GOT3 (cell line): Measurements from ENCODE around the gene FGF3.

Experiments
- DNase-seq: peaks from one replicate; lab custom pipeline; 2025; ENCODE audit warnings: mixed read lengths; lab: John Stamatoyannopoulos, UW

The FGF3 gene

DNA sequence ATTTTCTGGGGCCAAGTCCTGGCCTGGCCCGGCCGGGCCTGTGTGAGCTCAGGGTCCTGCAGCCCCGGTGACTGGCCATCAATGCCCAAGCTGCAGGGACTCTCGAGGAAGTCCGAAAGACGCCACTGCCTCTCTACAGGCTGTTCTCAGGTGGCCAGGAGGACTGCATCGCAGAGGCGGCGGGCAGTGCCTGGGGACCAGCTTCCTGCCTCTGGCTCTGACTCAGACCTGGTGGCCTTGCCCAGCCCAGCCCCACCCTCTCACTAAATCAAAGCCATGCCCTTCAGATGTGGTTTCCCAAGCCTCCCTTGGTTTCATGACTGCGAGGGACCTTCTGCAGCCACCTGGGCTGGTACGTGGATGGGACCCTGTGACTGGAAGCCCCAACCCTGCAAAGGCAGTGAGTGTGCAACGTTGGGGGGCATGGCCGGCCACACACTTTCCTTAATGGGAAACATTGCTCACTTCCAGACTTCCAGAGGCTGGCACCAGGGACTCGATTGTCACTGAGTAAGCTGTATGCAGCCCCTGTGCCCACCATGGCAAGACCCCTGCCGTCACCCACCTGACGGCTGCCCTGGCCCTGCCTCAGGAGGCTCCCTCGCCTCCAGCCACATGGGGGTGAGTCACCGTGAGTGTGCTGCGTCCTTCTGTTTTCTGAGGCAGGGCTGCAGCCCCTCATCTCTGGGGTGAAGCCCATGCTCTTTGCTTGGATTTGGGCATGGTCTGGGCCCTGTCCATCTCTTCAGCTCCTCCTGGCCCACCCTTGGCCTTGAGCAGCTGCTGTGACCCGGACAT is 6.0 kb upstream of the FGF3 start:
- DNase-seq = no peak

DNA sequence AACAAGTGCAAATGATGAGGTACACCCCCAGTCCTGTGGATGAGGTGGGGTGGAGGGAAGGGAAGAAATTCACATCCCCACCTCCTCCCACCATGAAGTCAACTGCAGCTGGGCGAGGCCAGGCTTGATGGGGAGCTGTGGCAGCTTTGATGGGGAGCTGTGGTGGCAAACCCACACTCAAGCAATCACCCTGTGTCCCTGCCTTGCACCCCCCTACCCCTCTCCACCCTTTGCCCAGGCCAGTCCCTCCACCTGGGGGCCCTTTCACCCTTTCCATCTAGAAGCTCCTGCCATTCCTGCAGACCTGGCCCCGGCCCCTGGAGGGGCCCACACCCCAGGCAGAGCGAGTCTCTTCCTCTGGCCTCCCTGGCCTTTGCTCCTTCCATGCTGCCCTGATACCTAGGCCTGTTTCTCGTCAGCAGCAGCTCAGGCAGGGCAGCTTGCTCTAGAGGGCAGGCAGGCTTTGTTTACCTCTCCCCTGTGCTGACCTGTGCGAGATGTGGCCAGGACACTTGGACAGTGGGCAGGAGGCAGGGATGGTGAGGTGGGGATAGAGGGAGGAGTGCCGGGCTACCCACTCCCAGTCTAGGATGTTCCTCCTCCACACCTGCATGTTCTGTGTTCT is 4.5 kb upstream of the FGF3 start:
- no peak for DNase-seq

DNA sequence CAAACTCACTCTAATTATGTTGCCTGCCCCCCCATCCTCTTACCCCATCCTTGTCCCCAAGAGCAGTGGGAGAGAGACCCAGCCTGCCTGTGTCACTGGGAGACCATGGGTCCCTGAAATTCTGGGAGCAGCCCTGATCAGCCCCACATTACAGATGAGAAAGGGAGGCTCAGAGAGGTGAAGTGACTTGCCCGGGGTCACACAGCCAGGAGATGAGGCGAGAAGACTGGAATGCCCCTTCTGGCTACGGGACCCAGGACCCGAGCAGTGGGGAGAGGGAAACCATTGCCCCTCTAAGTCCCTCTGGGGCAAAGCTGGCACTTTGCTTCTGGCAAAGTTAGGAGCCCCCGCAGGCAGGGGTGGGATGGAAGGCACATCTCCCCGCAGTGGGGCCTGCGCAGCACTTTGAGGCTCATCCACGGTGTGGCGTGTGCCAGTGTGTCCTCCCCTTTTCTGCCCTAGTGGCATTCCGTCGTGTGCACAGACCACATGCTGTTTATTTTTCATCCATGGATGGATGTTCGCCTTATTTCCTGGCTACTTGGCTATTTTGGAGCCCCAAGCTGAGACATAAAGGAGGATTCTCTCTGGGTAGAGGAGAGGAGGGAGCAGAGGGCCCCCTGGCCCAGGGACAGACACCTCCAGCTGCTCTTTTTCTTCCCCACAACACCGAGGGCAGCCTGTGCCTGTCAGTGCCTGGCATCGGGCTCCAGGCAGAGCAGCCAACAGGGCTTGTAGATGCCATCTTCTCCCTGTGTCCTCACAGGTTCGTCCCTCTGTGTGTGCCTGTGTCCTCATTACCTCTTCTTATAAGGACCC is 3.7 kb upstream of the FGF3 start:
- DNase-seq = no peak

DNA sequence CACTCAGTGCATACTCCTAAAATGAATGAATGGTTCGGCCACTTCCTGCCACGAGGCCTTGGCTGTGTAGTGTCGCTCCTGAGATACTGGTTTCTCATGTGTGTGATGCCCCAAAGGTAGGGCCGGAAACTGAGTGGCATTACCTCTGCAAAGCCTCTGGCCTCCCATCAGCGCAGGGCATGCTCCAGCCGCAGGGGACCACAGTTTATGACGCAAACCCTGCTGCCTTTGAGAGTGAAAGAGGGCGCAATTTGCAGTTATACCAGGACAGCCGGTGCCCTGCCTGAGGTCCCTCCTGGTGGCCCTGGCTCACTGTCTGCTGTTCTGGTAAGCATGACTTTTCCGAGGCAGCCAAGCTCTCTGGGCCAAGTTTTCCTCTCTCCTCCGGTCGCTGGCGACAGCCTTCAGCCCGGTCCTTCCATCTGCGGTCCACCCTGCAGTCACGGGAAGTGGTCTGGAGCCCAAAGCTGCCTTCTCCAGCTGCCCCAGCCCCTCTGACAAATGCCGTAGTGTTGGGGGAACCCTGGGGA is 2.4 kb upstream of the FGF3 start:
- DNase-seq = no peak

DNA sequence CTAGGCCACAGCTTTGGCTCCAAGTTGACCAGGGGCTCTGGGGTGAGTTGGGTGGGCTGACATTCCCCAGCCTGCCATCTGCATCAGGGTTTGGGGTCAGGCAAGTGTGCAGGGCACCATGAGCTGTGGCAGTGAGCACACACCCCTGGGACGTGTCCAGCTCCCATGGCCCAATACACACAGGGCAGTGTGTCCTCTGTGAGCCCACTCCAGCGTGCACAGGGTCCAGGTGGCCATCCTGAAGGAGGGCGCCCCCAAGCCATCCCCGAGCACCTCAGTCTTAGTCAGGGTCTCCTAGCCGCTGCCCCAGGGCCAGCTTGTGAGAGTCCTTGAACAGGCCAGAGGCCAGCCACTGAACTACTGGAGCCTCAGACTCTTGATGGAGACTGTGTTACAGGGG is 1.2 kb upstream of the FGF3 start:
- no peak for DNase-seq

DNA sequence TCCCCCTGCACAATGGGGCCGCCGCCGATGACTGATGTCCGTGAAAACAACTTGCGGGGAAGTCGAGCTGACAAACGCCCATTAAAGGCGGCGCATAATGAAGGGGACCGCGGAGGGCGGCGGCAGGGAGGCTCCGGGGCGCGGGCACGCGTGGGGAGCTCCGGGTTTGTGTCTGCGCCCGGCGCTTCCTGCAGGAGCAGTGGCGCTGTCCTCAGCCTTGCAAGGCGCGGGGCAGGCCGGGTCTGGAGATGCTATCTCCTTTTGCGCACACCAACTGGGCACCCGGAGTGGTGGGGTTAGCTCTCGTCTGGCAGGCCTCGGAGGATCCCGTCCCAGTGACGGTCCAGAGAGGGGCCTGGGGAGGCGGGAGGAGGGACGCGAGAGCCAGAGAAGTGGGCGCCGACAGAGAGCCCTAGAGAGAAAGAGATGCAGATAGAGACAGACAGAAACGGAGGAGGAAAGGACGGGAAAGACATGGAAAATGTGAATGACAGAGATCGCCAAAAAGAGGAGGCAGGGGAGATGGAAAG is 390 bp upstream of the FGF3 start:
- no peak for DNase-seq

DNA sequence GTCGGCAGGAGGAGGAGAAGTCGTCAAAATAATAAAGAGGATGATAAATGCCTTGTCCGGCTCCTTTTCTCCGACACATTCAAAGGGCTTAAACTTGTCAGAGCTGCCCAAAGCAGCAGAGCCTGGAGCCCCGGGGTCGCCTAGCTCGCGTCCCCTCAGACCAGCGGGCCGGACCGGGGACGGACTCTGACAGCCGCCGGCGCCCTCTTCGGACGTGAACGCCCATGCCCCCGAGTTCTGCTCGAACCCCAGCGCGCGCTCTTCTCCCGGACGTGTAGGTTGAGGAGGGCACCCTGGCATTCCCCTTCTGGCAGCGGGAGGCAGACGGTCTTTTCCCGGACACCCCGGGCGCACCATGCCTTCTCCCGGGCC is 999 bp downstream of the FGF3 start:
- DNase-seq = no peak

DNA sequence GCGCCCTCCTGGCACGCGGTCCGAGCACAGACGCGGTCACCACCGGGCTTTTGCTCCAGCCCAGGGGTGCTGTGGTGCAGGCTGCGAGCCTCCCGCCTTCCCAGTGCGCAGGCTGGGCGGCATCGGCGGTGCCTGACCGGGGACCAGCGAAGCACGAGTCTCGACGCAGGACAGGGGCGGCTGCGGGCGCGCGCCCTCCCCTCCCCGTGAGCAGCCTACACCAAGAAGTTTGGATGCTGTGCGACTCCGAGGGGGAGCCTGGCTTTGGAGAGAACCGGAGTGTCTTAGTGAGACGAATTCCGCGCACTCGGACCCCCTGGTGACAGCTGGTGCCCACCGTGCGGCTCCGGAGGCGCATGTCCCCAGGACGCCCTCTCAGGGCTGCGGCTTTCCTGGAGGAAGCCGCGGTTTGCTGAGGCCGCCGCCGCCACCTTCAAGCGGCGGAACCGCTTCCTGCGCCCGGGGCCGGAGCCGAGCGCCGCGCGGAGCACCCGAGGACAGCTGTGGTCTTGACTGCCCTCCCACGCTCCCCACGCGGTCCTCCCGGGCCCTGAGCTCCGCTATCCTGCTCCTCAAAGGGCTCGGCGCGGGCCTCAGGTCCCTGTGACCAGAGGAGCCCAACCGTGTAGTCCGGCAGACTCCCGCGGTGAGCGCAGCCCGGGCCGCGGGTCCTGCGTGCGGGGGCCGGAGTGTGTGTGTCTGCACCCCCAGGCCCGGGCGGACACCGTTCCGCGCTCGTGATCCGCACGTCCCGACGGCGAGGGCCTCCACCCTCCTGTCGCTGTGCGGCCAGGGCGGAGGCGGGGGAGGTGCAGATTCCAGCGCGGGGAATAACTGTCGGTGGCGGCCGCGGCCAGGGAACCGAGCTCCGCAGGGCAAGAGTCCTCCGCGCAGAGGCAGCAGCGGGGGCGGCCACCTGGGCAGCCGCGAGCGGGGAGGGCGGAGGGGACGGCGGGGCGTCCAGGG is 1.7 kb downstream of the FGF3 start:
- DNase-seq = no peak

DNA sequence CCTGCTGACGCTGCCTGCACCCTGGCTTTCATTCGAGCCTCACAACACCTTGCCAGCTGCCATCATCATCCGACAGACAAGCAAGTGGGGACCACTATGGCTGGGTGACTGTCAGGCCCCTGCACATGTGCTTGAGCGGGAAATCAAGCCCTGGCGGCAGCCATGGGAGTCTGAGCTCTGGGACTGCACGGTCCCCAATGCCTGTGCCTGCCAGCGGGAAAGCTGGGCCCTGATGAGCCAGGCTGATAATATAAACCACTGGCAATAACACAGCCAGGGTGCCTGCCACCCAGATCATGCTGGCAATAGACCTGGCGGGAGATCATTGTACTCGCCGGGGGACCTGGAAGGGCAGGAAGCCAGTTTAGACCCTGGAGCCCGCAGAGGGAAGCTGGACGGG is 2.5 kb downstream of the FGF3 start:
- DNase-seq = no peak

DNA sequence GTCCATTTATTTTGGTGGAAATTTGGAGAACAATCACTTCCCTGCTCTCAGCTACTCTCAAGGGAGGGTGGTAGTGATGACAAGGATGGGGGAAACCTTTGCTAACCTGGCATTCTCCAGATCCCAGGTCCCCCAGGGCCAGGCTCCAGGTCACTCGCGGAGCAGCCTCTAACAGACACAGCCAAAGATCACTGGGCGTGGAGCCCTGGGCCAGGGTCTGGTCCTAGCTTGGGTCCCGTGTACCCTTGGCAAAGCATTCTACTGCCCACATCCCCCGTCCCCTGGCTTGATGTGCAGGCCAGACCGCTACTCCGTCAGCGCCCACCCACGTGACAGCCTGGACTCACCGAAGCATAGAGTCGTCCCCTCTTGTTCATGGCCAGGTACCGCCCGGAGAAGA is 3.2 kb downstream of the FGF3 start:
- no peak for DNase-seq

DNA sequence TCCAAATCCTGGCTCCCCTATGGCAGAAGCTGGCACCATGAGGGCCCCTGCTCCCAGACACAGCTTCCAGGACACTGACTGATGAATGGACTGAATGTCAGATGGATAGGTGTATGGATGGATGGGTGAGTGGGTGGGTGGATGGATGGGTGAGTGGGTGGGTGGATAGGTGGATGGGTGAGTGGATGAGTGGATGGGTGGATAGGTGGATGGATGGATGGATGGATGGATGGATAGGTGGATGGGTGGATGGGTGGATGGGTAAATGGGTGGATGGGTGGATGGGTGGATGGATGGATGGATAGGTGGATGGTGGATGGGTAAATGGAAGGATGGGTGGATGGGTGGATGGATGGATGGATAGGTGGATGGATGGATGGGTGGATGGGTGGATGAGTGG is 4.3 kb downstream of the FGF3 start:
- no peak for DNase-seq

DNA sequence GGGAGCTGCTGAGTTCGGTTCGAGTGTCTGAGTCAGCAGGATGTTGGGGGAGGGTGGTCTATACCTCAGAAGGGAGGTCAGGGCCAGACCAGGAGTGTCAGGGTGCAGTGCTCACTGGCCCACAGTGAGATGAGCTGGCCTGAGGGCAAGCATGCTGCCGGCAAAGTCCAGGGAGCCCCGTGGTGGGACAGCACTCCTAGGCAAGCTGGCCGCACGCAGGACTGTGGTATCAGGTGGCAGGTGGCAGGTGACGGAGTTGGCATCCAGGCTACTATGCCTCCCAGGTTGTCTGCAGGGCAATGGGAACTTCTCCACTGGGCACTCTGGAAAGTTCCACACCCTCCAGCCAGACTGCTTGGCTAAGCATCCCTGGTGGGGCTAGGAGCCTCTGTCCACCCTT is 4.8 kb downstream of the FGF3 start:
- no peak for DNase-seq

DNA sequence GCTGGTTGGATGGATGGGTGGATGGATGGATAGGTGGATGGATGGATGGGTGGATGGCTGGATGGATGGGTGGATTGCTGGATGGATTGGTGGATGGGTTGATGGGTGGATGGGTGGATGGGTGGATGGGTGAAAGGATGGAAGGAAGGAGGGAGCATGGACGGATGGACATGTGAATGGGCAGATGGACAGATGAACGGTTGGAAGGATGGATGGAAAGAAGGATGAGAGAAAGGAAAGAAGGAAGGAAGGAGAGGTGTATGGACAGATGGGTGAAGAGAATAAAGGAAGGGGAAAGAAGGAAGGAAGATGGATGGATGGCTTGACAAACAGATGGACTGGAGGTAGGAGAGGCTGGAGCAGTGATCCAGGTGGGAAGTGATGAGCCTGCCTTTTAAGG is 5.4 kb downstream of the FGF3 start:
- no peak for DNase-seq

DNA sequence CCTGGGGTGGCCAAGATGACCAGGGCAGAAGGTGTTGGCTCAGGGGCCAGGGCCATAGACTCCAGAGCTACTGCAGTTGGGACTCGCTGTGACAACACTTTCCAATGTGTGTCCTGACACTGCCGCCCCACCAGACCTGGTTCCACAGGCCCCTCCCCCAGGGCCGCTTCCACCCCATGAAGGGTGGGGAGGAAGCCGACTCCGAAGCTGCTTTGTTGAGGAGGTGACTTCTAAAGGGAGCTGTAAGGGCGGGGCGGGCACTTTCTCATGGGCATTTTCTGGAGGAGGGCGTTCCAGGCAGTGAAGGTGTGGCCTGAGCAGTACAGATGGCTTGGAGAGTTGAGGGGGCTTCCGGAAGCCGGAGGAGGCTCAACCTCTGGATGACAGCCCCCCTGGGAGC is 6.3 kb downstream of the FGF3 start:
- DNase-seq = no peak

DNA sequence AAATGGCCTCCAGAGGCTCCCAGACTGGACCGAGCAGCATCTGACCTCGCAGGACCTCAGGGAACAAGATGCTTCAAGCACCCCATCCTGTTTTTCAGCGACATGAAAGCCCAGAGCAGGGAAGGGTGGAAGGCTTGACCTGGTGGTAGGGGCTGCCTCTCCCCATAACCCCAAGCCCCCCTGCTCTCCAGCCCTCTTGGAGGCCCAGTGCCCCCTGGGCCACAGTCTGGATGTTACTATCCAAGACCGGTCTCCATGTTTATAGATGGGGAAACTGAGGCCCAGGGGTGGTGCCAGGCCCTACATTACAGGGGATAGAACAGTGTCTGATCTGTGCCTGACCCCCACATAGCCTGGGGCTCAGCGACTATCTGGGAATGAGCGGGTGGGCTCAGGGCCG is 7.0 kb downstream of the FGF3 start:
- no peak for DNase-seq

DNA sequence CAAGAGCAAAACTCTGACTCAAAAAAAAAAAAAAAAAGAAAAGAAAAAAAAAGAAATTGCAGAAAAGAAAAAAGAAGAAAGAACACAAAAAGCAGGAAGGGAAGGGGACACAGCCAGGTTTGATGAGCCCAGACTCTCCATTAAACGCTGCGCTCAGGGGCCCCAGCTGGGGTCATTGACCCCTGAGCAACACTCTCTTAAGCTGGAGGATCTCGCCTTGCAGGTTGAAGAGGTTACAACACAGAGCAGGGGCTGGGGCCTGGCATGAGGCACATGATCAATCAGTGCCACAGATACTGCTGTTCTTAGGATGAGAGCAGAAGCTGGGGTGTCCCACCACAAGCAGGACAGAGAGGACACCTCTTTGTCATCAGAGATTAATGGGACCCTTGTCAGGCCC is 7.8 kb downstream of the FGF3 start:
- no peak for DNase-seq

DNA sequence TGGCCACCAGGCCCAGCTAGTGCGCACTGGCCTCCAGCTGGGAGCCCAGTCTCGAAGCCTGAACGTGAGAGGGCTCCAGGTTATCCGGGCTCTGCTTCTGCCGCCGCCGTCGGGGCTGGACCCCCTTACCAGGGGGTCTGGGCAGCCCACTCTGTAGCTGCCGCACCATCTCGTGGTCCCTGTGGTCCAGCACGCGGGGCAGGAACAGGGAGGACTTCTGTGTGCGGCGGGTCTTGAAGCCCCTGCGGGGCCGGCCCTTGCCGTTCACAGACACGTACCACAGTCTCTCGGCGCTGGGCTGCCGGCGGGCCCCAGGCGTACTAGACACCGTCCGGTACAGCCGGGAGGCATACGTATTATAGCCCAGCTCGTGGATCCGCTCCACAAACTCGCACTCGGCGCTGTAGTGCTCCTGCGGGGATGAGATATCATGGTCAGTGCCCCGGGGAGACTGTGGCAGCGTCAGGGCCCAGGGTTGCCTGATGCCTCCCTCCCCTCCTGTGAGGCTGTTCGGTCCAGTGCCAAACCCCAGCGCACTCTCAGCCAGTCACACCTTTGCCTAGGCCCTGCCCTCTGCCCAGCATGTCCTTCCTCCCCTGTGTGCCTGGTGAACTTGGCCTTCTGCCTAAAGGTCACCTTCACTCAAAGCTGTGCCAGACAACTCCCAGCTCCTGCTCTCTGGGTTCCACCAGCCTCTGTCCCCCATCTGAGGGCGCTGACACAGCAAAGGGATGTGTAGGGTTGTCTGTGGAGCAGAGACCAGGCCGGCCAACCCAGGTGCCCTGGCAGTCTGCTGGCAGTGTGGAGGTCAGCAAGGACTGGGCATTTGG is 8.7 kb downstream of the FGF3 start:
- no peak for DNase-seq

DNA sequence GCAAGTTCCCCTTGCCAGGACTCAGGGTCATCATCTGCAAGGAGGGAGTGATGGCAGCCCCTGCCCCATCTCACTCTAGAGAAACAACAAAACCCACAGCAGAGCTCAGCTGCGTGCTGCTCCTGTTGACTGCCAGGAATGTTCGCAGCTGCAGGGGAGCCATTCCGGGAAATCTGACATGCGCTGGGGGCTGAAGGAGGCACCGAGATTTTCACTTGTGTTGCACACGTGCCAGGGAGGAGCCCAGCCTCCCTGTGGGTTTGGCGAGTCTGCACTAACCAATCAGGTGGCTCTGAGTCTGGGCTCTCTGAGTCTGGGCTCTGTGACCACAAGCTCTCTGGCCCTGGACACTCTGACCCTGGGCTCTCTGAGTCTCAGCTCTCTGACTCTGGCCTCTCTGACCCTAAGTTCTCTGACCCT is 10.5 kb downstream of the FGF3 start:
- no peak for DNase-seq

DNA sequence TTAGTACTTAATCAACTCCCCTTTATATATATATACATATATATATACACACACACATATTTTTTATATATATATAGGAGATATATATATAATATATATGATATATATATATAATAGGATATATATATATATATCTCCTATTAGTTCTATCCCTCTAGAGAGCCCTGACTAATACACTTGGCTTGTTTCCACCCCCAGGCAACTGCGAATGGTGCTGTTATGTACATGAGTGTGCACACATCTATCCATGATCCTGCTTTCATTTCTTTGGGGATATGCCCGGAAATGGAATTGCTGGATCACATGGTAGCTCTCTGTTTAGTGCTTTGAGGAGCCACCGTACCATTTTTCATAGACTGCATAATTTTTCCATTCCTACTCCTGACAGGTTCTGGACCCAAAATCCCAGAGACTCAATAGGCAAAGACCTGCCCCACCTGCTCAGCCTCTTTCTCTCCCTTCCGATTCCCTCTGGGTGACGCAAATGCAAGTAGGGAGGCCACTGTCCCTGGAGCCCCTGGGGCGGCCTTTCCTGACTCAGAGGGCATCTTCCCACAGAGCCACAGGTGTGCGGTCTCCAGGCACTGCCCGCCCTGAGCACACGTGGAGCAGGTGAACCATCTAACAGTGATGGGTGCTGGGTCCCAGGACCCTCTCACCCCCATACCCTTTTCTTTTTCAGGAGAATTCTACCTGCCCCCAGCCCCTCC is 12.0 kb downstream of the FGF3 start:
- no peak for DNase-seq
